ENCODE data around the gene LHPP. TPM values are rescaled to one million over a fixed set of nuclear protein-coding genes. Genes with fewer than 3 reads are reported as not detected.
"Not testable (repeated sequence)": the region's sequence is repeated elsewhere in the genome, so short reads cannot be mapped to it uniquely, and the experiment has no call there.

Gene LHPP
- total RNA-seq, 6 donors from 2014 or later = 12.0 to 21.4 (median 16.4) TPM

DNA sequence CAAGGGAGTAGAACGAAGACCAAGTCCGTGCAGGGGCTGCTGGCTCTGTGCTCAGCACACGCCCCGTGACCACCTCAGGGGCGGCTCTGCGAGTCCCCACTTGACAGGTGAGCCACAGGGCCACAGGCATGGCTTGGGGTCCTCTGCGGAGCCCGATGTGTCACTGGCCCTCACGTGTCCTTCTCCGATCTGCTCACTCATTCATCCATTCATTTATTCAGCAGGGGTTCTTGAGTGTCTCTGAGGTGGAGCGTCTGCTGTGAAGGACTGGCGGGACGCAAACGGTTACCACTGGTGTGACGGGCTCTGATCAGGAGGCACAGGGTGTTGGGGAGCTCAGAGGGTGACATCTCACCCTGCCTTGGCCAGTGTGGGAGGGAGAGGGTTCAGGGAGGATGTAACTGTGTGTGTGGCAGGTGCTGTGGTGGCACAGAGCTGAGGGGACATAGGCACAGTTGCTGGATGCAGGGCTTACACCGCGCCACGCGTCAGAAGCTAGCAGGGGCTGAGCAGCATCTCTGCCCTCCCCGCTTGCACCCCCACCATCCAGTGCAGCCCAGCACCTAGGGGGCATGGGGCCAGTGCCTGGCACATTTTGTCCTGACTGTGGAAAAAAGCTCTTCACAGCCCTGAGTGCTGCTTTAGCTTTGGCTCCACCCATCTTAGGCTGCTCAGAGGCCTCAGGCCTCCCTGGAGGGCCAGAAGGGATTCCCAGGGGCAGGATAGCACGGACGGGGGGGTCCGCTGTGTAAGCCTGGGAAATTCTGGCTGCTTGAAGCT, 116.8 kb downstream of the LHPP start:
- Histone ChIP-seq H3K4me1 (no peaks in the 10 kb centered on the region), H3K4me3 (no peak overlapping the region), H3K9me3 (no peaks in the 10 kb centered on the region), H3K36me3 (no peaks in the 10 kb centered on the region), H3K27me3 (no peaks in the 10 kb centered on the region), H3K27ac (no peak overlapping the region)
- ATAC-seq (ENCODE audit: low FRiP score in 2 of 2) = peak; percentile 3 to 7
- TF ChIP-seq EP300 (IDR thresholded peaks at IDR 0.05) (no peak), POLR2A (IDR thresholded peaks at IDR 0.05) (no peak), POLR2AphosphoS5 (IDR thresholded peaks at IDR 0.05) (no peak)
- TF ChIP-seq, protein P1, sequence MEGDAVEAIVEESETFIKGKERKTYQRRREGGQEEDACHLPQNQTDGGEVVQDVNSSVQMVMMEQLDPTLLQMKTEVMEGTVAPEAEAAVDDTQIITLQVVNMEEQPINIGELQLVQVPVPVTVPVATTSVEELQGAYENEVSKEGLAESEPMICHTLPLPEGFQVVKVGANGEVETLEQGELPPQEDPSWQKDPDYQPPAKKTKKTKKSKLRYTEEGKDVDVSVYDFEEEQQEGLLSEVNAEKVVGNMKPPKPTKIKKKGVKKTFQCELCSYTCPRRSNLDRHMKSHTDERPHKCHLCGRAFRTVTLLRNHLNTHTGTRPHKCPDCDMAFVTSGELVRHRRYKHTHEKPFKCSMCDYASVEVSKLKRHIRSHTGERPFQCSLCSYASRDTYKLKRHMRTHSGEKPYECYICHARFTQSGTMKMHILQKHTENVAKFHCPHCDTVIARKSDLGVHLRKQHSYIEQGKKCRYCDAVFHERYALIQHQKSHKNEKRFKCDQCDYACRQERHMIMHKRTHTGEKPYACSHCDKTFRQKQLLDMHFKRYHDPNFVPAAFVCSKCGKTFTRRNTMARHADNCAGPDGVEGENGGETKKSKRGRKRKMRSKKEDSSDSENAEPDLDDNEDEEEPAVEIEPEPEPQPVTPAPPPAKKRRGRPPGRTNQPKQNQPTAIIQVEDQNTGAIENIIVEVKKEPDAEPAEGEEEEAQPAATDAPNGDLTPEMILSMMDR (IDR thresholded peaks at IDR 0.05) = no peak
- 92 to 94% methylated on average over 9 to 22 of the region's 23 CpGs for WGBS, 2 donors
- DNase-seq = no peak

DNA sequence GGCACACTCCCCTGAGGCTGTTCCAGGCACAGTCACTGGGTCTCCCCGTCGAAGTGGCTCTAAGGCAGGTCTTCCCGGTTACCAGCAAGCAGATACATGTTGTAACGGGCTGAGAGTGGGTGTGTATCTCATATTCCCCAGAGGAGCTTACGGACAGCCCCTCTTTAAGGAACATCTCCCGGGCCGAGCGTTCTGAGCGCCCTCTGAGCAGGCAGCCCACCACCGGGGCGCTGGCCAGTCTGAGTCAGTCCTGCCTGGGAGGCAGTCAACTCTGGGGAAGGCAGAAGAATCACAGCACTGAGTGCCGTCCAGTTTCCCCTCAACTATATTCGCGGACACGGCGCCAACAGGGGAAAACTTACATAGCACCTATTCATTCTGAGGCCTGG, 117.4 kb downstream of the LHPP start:
- H3K4me3 ChIP-seq = no peak overlapping the region
- TF ChIP-seq POLR2A (IDR thresholded peaks at IDR 0.05) = no peak
- TF ChIP-seq POLR2AphosphoS5 (IDR thresholded peaks at IDR 0.05) = no peak
- TF ChIP-seq, protein P1 (IDR thresholded peaks at IDR 0.05) = no peak
- TF ChIP-seq EP300 (IDR thresholded peaks at IDR 0.05) = no peak
- ATAC-seq (ENCODE audit: low FRiP score in 2 of 2) = peak in 1 of 2 donors; percentile 40
- H3K27ac ChIP-seq = no peak overlapping the region
- no peaks in the 10 kb centered on the region for H3K9me3 ChIP-seq
- 80 to 89% methylated on average over 8 to 14 of the region's 16 CpGs for WGBS, 2 donors
- H3K4me1 ChIP-seq = no peaks in the 10 kb centered on the region
- no peak for DNase-seq
- no peaks in the 10 kb centered on the region for H3K27me3 ChIP-seq
- H3K36me3 ChIP-seq = no peaks in the 10 kb centered on the region

DNA sequence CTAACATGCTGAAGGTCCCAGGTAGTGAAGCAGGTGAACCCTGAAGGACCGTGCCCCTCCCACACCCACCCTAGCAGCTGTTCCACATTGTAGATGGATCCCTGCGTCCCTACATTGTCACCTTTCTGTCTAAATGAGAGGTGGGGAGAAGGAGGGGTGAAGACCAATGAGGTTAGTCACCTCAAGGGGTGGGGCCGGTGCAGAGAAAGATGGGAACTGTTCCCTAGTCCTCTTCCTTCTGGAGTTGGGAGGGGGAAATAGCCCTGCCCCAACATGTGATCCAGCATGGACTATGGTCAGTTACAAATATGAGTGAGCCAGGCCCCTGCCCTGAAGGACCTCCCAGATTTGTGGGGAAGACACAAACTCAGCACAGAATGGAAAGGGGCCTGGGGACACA, 124.5 kb downstream of the LHPP start:
- Histone ChIP-seq H3K9me3 (no peaks in the 10 kb centered on the region), H3K27me3 (no peaks in the 10 kb centered on the region), H3K4me1 (peaks cover 9 to 19% (median 10%) of the 10 kb centered on the region in 4 donors), H3K27ac (no peak overlapping the region), H3K36me3 (no peaks in the 10 kb centered on the region), H3K4me3 (no peak overlapping the region)
- ATAC-seq (ENCODE audit: low FRiP score in 2 of 2) (no peak), DNase-seq (no peak)
- TF ChIP-seq POLR2AphosphoS5 (IDR thresholded peaks at IDR 0.05) (no peak), POLR2A (IDR thresholded peaks at IDR 0.05) (no peak), EP300 (IDR thresholded peaks at IDR 0.05) (no peak)
- TF ChIP-seq, protein P1 (IDR thresholded peaks at IDR 0.05) = no peak
- 90 to 91% methylated on average over 3 of the region's 3 CpGs for WGBS, 2 donors

DNA sequence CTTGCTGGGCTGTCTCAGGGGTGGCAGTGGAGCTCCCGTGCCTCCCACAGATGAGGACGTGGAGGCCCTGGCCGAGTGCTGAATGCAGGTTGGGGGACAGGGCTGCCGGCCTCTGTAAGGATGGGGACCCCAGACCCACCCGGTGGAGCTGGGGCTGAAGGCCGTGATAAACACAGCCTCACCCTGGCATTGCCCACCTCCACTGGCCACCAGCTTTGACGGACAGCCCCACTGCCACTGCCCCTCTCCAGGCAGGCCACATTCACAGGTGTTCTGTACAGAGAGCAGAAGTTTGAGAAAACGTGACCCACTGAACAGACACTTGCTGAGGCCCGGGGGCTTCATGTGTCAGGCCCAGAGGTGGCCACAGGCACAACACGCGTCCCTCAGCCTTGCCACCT, 126.2 kb downstream of the LHPP start:
- DNase-seq = peak in 1 of 2 donors; percentile 45
- no peaks in the 10 kb centered on the region for H3K36me3 ChIP-seq
- ATAC-seq (ENCODE audit: low FRiP score in 2 of 2) = no peak
- TF ChIP-seq, protein P1 (IDR thresholded peaks at IDR 0.05) = no peak
- TF ChIP-seq POLR2A (IDR thresholded peaks at IDR 0.05) = no peak
- no peak for TF ChIP-seq EP300 (IDR thresholded peaks at IDR 0.05)
- TF ChIP-seq POLR2AphosphoS5 (IDR thresholded peaks at IDR 0.05) = no peak
- no peaks in the 10 kb centered on the region for H3K9me3 ChIP-seq
- H3K4me1 ChIP-seq = peaks cover 9 to 19% (median 10%) of the 10 kb centered on the region in 4 donors
- 88 to 96% methylated on average over 10 to 11 of the region's 11 CpGs for WGBS, 2 donors
- H3K27me3 ChIP-seq = no peaks in the 10 kb centered on the region
- no peak overlapping the region for H3K27ac ChIP-seq
- H3K4me3 ChIP-seq = no peak overlapping the region

DNA sequence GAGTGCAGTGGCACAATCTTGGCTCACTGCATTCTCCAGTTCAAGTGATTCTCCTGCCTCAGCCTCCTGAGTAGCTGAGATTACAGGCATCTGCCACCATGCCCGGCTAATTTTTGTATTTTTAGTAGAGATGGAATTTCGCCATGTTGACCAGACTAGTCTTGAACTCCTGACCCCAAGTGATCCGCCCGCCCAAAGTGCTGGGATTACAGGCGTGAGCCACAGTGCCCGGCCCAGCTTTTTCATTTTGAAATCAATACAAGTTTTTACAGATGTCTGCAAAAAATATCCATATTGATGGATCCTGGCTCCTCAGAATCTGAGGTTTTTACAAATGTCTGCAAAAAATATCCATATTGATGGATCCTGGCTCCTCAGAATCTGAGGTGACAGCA, 126.7 kb downstream of the LHPP start:
- not testable (repeated sequence) for ATAC-seq (ENCODE audit: low FRiP score in 2 of 2); H3K4me3 ChIP-seq; H3K9me3 ChIP-seq; H3K27me3 ChIP-seq; H3K27ac ChIP-seq; H3K36me3 ChIP-seq; DNase-seq
- 80 to 83% methylated on average over 6 of the region's 6 CpGs for WGBS, 2 donors
- H3K4me1 ChIP-seq = peaks cover 9 to 19% (median 10%) of the 10 kb centered on the region in 4 donors
